NCI-H446 (cell line): ENCODE results near the gene ELAVL4.

Experiments
- DNase-seq, 2 experiments: peaks; one replicate each; lab custom pipeline; 2025; lab: John Stamatoyannopoulos, UW

Gene ELAVL4

DNA sequence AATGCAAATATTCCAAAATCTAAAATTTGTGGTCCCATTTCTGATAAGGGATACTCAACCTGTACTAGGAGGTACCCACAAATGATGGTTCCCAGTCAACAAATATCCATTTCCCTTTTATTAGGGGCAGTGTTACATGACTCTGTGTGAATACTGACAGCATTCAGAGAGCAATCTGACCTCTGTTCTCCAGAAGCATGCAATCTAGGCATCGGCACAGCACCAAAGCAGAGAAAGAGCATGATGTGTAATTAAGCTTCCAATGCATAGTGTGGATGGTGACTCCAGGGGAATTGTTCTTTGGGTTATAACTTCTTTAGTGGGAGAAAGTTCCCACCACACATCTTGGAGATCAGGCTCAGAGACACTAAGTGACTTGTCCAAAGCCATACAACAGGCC is 71.6 kb downstream of the ELAVL4 start:
- DNase-seq: no peak

DNA sequence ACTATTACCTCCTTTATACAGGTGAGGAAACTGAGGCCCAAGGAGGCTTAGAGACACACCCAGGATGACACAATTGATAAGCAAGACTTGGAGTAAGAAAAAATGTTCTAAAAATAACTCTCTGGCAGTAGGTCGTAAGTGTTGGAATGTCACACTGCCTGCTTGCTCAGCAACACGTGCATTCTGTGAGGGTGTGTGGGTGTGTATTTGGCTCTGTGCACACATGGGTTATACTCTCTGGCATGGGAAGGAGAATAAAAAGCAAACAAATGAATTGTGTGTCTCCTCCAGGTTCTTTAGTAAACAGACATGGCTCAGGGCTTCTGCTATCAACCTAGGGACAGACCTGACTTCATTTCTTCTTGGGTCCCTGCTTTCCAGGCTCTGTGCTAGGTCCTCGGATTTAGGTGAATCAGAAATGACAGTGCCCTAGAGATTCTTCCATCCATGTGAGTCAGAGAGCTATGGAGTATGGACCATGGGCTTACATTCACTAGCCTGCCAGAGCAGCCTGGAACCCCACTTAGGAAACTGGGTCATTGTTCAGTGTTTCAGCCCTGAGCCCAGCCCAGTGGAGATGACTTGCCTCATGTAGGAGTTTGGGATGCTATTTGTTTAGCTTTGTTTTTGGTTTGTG is 72.4 kb downstream of the ELAVL4 start:
- no peak for DNase-seq

DNA sequence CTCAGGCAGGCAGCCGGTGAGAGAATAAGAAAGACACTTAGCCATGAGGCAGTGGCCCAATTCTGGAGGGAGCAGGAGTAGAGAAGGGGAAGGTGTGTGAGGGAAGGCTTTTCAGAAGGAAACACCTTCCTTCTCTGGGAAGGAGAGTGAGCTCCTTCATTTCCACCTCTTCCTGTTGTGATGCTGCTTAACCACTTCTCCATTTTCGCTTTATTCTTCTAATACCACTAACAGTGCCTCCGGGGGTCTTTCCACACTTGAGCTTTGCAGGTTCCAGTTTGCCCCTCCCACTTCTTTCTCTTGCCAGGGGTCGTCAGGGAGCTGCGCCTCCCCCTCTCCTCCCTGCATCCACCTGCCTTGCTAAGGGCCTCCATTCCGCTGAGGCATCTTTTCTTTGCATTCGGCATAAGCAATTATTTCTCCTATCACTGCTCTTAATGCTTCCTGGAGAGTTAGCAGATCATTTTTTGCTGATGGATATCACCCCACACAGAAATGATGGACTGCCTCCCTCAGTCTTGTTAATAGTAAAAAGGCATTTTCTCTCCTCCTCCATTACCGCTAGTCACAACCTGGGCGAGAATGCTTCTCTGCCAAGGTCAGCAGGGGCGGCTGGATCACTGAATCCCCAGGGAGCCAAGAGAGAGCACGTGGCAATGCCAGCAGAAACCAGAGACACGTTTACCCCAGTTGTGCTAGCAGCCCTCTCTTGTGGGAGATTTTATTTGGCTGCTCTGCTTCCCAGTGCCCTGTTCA is 74.8 kb downstream of the ELAVL4 start:
- DNase-seq: no peak

DNA sequence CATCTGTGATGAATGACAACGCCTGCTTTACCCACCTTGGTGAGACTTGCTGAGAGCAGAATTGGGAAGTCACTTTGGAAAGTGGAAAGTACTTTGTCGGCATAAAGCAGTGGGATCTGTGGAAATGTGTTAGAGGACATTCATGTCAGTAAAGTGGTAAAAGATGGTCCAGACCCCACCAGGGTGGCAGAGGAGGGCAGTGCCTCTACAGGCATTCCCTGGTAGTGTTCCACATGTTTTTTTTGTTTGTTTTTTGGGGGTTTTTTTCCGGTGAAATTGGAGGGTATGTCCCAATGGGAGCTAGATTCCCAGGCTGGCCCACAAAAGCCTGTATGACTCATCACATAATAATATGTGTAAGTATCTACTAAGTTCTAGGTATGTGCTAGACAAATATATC is 80.6 kb downstream of the ELAVL4 start:
- no peak for DNase-seq

DNA sequence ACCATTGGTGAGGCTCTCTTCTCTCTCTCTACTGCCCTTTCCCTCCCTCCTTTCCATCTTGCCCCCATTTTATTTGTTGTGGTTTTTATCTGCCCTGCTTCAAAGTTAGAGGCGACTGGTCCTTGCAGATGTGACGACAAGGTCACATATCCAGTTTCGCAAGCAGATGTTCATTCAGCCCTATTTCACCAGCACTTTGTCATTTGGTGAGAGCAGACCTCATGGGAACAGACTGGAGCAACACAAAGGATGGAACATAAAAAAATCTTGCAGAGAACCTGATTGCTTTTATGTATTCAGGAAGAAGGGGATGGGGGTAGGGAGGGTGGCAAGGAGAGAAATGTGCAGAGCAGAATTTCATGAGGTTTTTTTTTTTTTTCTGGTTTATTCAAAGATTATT is 84.3 kb downstream of the ELAVL4 start:
- DNase-seq: no peak

DNA sequence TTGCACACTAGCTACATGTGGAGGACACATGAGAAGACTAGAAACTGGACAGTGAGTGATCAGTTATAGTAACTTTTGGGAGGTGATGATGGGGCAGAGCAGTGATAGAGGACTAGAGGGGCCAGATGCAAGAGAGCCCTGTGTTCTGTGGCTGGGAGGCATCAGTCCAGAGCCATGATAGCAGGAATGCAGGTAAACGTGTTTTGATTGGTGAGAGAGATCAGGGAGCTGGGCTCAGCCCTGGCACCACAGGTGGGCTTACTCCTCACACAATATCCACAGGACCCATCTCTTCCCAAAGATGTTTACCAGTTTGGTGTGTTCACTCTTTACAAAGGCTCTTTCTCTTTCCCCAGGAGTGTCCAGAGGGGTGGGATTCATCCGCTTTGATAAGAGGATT is 86.5 kb downstream of the ELAVL4 start:
- DNase-seq: no peak

DNA sequence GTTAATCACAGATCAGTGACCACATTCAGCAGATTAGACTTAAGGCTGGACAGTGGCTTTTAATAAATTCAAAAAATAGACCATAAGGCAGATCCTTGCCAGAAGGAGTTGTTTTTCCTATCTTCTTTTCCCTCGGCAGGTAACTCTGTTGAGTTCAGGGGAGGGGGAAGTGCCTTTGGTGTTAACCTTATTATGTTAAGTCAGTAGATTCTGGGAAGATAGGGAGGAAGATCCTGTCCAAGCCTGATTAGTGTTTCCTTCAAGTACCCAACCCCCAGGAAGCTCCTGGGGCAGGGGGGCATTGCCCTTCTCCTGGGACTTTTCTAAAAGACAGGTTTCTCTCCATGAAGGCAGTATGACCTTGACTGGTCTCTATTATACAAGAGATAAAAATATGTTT is 87.4 kb downstream of the ELAVL4 start:
- DNase-seq: no peak

DNA sequence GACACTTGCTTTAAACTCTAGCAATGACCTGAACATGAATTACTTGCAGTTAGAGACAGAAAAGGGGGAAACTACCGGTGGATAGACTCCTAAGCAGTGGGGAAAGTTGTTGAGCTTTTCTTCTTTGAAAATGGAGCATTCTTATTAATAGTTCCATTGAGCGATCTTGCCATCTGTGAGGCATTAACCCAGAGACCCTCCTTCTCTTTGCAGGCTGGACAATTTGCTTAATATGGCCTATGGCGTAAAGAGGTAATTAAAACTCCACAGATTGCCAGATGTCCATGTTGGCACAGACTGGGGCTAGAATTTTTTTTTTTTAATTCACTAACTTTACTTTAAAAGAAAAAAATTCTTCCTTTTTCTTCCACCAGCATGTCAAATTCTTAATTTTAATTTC is 88.5 kb downstream of the ELAVL4 start:
- peak in 1 of 2 experiments; percentile 57 for DNase-seq

DNA sequence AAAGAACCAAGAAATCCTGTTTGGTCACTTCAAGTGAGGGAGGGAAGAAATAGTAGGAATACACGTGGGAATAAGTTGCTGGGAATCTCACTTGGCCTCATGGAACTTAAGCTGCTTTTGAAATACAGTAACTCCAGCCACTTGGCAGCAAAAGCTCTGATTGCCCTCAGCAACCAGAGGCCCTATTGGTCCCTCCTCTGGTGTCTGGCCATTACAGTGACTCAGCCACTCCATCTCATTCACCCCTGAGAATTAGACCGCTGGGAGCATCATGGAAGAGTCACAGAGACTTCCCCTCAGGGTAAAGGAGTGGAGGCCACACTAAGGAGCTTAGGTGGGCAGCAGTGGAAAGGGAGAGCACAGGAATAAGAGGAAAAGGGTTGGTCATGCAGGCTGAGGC is 99.6 kb downstream of the ELAVL4 start:
- DNase-seq: no peak

DNA sequence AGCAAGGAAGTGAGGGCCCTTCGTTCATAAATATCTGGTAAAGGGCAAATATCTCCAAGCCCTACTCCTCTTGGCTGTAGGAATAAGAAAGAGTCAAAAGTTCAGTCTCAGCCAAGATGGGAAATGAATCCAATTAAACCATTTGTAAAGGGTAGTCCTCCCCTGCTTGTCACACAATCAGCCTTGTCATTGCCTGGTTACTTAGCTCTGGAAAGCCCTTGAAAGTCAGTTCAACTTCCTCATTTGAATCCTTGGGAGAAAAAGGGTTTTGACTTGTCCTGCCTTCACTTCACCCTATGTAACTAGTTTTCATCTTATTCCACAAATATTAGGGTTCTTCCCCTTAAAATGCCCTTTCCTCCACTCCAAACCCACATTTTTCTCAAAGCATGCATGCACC is 100.0 kb downstream of the ELAVL4 start:
- DNase-seq: no peak

DNA sequence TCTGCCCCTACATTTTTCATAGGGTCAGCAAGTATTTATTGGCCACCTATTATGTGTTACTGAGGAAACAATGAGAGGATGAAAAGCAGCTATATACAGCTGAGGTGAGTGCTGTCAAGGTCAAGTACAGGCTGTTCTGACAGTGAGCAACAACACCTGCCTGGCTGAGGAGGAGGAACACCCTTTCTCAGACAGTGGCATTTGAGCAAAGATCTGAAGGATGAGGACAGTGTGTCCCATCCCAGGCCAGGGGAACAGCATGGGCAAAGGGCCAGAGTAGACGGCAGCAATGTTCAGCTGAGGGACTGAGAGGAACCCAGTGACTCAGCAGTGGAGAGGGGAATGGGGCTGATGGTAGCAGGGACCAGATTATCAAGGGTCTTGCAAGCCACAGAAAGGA is 101.0 kb downstream of the ELAVL4 start:
- no peak for DNase-seq

DNA sequence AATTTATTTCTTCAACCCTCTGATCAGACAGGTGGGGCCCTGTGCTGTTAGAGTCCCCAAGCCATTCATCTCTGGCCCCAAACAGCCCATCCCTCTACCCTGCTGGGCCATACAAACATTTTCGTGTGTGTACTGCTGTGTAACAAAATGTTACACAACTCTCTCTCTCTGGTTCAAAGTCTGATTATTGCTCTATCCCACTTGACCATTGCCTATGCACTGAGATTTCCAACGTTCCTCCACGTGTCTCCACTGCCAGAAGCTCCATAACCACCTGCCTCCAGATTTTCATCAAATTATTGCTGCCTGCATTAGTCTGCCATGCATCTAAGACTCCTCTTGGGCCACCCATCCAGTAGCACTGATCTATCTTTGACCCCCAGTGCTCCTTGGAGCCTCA is 104.8 kb downstream of the ELAVL4 start:
- no peak for DNase-seq

DNA sequence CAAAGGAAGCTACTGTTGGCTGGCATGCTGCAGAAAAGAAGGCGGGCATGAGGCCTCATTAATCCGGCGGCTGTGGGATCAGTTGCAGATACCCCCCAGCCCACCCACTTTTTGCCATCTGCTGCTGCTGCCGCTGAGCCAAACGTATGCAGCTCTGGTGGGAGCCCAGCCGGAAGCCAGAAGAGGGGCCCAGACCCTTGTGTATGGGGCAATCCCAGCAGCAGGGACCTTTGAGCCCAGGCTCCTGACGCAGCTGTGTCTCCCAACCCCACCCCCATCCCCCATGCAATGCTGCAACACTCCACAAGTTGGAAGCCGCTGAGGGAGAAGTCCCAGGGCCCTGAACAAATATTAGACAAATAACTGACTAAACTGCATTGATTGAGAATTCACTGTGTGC is 106.0 kb downstream of the ELAVL4 start:
- peak in 1 of 2 experiments; percentile 19 for DNase-seq

DNA sequence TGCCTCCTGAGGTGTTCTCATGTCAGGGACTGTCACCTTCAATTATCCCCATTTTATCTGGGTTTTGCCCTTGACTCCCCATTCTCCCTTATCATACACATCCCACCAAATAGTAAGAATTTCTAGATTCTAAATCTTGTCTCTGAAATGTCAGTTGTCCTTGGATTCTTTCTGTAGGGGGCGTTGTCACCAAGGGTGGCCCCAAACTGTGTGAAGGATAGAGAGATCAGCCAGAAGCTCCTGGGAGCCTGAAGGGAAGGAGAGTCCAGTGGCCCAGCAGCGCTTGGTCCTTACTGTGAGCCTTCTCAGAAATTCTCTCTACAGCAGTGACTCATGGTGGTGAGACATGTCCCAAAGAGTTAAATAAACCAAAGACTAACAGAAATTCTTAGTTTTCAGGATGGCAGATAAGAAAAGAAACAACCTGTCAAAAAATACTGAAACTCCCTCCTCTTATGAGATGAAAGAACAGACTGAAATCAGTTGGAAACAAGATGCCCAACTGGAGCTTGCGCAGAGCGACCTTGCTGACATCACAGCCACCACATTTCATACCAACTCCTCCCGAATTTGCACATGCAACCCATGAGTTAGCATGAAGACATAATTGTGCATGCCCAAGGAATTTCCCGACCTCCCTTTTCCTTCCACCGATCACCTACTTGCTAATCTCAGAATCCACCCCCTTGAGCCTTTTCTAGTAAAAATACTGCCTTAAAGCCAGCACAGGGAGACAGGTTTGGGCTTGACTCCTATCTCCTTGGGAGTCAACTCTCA is 109.8 kb downstream of the ELAVL4 start:
- DNase-seq: no peak

DNA sequence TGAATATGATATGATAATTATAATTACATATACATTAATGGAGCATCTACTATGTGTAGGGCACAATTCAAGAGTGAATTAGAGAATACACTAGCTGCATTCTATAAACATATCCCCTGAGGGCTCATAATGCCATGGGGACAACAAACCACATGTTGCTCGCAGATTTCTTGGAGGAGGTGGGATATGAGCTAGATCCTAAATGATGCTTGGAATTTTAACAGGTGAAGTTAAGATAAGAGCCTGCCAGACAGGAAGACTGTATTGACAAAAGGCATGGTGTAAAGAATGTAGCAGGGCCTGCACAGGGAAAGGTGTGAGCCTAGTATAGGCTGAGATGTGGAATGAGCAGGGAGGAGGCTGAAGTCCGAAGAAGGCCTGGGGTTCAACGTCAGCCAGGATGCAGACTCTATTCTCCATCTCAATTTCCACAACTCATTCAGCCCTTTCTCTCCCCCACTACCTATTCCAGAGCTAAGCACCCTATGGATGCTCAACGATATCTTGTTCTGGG is 120.2 kb downstream of the ELAVL4 start:
- DNase-seq: no peak

DNA sequence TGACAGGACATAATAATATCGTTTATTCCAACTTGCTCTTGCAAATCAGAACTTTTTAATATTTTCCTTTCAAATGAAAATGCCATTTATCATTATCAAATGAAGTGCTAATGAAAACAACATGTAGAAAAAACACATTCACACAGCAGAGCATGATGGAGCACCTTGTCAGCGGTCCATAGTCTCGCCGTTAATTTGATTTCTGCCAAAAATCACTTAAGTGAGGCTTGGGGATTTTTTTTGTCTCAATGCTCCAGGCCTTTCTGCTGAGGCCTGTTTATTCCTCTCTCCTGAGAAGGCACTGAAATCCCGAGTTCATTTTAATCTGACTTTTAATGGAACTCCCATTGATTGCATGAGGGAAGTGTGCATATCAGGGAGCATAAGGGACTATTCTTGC is 122.5 kb downstream of the ELAVL4 start:
- no peak for DNase-seq

DNA sequence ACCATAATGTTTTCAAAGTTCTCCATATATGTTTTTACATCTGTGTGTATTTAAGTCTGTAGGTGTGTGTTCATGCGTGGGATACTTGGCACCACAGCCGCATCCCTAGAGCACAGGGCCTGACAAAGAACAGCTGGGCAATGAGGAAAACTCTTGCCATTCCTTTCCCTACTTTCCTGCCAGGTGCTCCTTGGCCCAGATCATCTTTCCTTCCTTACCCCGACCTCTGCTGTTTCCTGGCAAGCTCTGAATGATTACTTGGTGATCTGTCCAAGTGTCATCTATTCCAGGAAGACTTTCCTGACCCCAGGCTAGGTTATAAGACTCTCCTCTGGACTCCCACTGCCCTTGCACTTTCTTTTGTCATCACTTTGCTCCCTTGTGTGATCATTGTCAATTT is 123.6 kb downstream of the ELAVL4 start:
- no peak for DNase-seq

DNA sequence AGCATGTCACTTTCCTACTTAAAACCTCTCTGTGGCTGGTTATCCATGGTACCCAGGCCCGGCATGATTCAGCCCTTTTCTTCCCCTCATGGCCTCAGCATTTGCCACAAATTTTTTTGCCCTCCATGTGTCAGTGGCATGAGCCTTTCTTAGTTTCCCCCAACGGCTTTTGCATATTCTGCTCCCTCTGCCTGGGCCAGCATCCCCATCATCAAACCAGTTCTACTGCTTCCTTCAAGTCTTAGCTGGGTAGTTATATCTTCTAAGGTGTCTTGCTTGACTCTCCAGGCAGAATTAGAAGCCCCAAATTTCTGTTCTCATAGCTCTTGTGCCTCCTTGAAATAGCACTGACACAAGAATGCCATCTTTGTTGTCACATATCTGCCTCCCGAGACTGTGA is 127.9 kb downstream of the ELAVL4 start:
- no peak for DNase-seq

DNA sequence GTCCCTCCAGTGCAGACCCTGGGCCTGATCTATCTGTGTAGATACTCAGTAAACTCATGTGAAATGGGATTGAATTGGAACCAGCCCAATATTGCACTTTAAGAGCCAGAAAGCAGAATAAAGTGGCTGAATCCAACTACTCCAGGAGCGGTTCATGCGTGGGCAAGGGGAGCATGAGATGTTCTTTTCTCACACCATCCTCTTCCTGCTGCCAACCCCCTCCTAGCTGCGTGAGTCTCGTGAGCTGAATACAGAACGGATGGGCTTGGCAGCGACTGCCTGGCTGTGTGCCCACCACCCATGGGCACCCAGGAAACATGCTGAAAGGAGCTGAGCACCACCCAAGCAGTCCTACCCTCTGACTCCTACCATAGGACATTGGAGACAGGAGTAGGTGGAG is 128.3 kb downstream of the ELAVL4 start:
- no peak for DNase-seq

DNA sequence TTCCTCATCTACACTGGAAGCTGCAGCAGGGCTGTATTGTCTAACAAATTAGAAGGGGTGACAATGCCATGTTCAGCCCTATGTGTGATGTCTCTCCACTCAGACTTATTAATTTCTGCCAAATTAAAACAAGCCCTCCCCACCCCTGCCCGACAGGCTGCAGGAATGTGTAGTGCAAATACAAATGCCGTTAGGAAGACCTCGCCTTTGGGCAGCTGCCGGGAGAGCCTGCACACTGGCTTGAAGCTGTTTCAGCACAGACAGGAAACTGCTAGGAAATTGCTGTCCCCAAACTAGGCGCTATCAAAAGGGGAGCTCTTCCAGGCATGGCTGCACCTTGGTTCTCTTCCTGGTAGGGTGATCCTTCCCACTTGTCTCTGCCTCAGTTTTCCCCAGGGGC is 135.2 kb downstream of the ELAVL4 start:
- no peak for DNase-seq

DNA sequence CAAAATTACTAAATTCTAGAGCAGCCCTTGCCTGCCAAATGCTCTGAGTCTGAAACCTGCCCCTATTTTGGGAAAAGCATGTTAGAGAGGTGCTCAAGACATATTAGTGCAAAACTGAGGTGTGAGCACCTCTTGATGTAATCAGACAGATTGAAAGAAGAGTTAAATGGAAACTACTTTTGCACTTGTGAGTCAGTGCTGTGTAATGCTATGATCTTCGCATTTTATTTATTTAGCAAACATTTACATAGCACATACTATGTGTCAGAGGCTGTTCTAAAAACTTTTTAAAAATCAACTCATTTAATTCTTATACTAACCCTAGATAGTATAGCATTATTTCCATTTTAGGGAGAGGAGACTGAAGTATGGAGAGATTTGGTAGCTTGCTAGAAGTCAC is 138.1 kb downstream of the ELAVL4 start:
- no peak for DNase-seq

DNA sequence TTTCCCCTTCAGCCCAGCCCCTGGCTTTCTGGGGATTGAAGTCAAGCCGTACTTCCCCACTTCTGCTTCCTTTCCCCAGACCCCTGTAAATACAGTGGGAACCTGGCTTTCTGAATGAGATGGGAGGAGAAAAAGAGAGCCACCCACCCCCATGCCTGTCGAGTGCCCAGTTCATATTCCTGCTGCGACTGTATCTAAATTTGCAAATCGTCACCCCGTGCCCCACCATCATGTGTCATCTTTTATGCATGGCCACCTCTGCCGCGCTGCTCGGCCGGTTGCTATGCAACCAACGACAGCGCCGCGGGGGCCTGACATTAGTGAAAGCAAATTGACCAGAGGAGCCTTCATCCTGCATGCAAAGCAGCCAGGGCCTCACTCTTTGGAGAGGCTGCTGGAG is 143.0 kb downstream of the ELAVL4 start:
- DNase-seq: no peak

DNA sequence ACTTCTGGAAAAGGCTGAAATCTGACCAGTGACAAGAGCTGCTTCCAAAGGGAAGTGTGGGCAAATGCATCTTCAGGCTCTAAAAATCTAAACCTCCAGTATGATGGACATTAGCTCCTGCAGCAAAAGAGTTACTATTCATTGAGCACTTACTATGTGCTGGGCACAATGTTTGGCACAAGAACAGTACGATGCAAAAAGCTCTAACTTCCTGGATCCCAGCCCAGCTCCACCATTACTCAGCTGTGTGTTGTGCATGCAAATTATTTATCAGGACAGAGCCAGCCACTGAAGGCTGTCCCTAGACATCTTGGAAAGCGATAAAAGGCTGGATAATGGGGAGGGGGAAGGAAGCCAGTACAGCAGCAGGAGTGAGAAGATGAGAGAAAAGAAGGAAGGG is 143.5 kb downstream of the ELAVL4 start:
- no peak for DNase-seq
